HG03025 (cell line): ENCODE results near the gene OR10G8.
"Not testable (repeated sequence)": the region's sequence is repeated elsewhere in the genome, so short reads cannot be mapped to it uniquely, and the experiment has no call there.

Experiments used
- ATAC-seq: cut with Tn5 transposase; IDR thresholded peaks from one replicate; pipeline ENCODE4 v1.9.1; 2021; ENCODE audit warnings: mild to moderate bottlenecking, moderate library complexity; ENCODE audit not compliant: unreplicated experiment, low FRiP score

Gene OR10G8, protein sequence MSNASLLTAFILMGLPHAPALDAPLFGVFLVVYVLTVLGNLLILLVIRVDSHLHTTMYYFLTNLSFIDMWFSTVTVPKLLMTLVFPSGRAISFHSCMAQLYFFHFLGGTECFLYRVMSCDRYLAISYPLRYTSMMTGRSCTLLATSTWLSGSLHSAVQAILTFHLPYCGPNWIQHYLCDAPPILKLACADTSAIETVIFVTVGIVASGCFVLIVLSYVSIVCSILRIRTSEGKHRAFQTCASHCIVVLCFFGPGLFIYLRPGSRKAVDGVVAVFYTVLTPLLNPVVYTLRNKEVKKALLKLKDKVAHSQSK

DNA sequence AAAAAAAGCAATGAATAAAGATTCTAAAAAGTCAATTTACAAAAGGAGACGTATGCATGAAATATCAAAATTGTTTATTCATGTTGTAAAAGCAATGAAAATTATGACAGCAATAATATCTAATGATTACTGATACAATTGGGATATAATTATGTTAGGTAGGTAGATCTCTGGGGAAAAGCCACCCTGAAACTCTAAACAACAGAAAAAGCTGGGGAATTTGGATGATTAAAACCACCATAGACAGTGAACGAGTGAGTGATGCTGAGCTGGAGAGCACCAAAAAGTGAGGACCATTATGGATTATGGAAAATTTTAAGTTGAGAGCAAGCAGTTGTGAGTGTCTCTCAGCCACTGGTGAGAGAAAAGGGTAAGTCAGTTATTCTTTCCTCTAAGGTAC lies at the start of gene OR10G8:
Gene OR10G8, plus strand, starts transcription at position 301 of the 400 bp plus-strand sequence. CDS start 2,825 bp downstream, outside the sequence.
- ATAC-seq = no peak

DNA sequence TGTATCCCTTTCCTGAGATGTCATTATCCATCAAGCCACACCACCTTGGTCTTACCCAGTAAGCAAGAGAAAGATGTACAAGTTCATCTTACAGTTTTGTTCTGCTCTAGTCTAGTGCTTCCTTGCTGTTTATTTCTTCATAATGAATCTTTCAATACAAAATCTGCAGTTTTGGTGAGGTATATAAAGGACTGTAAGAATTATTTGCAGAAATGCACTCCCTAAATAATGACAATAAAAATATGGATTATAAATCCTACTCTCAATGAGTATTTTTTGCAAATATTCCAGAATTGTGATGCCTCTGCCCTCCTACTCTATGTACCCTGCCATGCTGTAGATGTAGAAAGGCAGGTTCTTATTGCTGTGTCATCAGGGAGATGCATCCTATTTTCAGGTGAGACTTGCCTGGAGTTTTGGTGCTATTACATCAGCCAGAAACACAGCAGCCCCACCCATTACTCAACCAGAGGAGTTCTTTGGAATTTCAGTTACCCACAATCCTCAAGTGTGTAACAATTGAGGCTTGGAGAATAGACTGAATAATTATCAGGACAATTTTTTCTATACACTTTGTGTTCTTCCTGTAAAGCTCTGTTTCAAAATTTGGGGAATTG lies 48.8 kb upstream of the OR10G8 start, which contains the start of gene OR10S1:
Gene OR10S1, minus strand, starts transcription at position 51 of the 617 bp plus-strand sequence. CDS start 117 bp downstream, outside the sequence.
- no peak for ATAC-seq

DNA sequence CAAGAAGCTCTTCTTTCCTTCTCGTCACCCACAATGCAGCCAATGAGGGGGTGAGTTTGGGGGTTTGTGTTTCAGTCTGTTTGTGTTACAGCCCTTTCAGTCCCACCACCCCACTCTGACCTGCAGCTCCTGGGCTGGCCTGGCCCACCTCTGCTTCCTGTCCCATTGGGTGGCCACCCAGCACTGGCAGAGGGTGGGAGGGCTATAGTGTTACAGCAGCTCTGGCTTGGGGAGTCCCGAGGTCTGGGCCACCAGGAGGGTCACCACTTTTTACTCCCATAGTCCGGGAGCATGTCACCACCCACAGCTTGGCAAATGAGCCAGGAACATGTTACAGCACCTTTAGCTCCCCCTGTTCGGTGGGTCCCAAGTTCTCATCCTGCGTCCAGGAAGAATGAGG lies 47.3 kb upstream of the OR10G8 start:
- ATAC-seq = no peak

DNA sequence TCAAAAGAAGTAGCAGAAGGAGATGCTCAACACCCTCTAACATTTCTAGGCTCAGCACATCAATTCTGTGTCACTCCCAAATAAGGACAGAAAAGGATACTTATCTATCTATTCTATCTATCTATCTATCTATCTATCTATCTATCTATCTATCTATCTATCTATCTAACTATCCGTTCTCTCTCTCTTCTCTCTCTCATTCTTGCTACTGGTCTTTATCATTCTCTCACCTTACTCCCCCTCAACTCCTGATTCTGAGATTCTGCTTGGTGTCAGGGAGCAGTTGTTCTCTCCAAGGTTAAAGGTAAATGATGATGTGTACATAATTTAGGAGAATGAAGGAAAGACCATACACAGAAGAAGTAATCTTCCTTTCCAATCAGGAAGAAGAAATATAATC lies 31.5 kb upstream of the OR10G8 start, which contains the start of gene OR10G6:
Gene OR10G6, minus strand, starts transcription at position 43 of the 400 bp plus-strand sequence. Its CDS starts 0 bp downstream, at position 43.
- ATAC-seq = no peak

DNA sequence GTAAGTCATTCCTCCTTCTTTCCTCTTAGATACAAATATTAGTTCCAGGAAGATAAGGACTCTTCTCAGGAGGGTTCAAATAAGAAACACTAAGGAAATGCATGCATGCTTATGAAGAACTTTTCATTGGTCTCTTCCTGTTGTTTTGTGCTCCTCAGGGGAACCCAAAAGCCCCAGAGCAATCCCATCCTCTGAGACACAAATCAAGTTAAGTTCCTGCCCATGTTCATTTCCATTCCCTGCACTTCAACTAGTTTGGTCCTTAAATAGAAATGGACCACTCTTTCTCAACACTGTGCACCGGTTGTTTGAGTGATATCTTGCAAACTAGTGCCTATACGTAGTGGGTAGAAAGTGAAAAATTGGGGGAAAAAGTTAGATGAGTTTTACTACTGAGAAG lies 13.9 kb upstream of the OR10G8 start, which contains the start of gene OR10G4:
Gene OR10G4, plus strand, starts transcription at position 301 of the 400 bp plus-strand sequence. CDS start 2,578 bp downstream, outside the sequence.
- ATAC-seq = no peak

DNA sequence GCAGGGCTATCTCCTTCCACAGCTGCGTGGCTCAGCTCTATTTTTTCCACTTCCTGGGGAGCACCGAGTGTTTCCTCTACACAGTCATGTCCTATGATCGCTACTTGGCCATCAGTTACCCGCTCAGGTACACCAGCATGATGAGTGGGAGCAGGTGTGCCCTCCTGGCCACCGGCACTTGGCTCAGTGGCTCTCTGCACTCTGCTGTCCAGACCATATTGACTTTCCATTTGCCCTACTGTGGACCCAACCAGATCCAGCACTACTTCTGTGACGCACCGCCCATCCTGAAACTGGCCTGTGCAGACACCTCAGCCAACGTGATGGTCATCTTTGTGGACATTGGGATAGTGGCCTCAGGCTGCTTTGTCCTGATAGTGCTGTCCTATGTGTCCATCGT lies 10.8 kb upstream of the OR10G8 start:
- not testable (repeated sequence) for ATAC-seq

DNA sequence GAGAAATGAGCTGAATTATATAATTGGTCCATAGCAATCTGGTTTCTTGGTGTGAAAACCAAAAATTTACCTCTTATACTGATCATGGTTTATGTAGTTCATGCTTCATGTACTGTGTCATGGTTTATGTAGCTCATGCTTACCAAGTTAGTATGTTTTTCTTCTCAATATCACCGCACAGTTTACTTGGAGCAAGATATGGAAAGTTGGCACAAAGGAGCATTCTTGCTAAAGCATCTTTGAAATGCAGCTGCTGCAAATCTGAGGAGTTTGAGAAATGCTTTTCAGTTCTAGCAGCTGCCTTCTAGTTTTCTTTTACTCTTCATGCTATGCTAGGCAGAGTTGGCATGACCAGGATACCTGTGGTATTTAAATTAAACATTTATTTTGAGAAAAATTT lies 10.1 kb downstream of the OR10G8 start:
- ATAC-seq = no peak

DNA sequence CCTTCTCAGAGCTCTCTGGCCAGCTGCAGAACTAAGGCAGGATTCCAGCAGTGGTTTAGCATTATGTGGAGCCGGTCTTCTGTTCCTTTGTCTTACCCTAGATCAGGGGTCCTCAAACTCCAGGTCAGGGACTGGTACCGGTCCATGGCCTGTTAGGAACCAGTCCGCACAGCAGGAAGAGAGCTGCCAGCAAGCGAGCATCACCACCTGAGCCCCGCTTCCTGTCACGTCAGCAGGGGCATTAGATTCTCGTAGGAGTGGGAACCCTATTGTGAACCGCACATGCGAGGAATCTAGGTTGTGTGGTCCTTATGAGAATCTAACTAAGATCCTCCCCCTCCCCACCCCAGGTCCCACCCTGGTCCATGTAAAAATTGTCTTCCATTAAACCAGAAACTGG lies 13.0 kb downstream of the OR10G8 start:
- no peak for ATAC-seq

DNA sequence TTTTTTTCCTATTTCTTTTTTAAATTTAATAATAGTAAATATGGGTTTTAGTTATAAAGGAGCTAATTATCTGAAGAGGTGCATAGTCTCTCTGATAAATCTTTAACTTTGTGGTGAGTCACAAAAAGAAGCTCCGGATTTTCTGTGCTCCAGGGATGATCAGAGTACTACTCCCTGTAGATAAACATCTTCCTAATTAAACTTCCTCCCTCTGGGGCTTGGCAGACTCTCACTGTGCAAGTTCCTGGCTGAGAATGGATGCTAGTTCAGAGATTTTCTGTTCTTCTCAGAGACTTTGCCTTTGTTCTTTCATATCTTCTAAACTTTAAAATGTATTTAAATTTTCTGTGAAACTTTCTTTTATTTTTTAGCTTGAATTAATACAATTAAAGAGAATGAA lies 14.7 kb downstream of the OR10G8 start, which contains the start of gene OR10G7:
Gene OR10G7, minus strand, starts transcription at position 72 of the 400 bp plus-strand sequence. CDS start 2,324 bp downstream, outside the sequence.
- ATAC-seq = no peak

DNA sequence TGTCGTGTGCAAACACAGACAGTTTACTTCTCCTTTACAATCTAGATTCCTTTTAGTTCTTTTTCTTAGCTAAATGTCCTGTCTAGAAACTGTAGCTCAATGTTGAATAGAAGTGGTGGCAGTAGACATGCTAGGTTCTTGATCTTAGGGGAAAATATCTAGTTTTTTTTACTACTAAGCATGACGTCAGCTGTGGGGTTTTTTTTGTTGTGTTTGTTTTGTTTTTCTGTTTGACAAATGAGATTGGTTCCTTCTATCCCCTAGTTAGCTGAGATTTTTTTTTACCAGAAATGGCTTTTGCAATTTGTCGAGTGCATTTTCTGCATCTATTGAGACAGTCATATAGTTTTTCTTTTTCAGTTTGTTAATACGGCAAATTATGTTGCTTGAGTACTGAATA lies 16.8 kb downstream of the OR10G8 start:
- ATAC-seq = no peak

DNA sequence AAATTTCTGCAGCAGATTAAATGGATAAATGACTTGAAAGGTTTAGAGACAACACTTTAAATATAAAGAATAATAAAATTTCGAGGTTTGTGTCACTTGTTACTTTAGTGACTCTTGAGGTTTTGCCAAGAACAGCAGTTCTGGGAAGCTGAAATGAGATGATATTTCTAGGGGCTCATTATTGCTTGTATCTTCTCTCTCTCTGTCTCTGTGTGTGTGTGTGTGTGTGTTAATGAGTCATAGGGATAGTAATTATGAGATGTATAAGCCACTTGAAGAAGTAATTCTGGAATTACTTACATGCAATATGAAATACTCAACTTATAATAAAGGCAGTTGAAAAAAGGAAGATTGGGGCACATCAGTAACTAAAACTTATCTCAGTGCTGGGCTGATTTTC lies 24.1 kb downstream of the OR10G8 start:
- ATAC-seq = no peak

DNA sequence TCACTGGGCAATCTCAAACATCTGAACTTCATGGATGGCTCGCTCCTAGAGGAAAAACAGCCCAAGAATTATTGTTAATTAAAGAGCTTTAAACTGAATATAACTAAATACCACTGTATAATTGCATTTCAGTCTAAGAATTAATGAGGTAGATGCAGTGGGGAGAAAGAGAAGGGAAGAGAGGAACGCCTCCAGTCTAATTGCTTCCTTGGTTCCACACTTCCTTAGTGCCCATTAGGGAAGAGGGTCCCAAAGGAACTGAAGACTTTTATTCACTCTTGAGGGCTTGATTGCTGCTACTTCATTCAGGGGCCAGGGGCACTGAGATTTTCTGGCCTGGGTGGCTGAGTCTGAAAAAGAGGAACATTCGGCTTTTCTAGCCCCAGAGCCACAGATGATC lies 26.4 kb downstream of the OR10G8 start:
- ATAC-seq = no peak

DNA sequence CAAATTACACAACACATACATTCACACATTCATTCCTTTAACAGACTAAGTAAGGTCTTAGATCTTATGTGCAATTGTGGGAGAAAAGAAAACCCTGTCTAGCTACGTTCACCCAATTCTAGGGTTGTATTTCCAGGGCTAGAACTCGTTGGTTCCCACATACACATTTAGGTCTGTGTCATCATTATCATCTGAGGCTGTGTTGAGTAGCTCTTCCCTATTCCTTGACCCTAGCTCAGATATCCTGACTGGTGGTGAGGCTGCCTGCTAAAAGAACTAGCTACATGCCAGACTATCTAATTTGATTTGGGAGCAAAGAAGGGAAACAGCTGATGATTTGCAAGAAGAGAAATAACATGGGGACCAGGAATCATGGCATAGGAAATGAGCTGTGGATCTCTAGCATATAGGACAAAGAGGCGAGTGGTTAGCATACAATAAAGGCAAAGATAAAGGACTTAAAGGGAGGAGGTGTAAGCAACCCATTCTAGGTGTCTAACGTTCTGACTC lies 42.1 kb downstream of the OR10G8 start:
- ATAC-seq = no peak

DNA sequence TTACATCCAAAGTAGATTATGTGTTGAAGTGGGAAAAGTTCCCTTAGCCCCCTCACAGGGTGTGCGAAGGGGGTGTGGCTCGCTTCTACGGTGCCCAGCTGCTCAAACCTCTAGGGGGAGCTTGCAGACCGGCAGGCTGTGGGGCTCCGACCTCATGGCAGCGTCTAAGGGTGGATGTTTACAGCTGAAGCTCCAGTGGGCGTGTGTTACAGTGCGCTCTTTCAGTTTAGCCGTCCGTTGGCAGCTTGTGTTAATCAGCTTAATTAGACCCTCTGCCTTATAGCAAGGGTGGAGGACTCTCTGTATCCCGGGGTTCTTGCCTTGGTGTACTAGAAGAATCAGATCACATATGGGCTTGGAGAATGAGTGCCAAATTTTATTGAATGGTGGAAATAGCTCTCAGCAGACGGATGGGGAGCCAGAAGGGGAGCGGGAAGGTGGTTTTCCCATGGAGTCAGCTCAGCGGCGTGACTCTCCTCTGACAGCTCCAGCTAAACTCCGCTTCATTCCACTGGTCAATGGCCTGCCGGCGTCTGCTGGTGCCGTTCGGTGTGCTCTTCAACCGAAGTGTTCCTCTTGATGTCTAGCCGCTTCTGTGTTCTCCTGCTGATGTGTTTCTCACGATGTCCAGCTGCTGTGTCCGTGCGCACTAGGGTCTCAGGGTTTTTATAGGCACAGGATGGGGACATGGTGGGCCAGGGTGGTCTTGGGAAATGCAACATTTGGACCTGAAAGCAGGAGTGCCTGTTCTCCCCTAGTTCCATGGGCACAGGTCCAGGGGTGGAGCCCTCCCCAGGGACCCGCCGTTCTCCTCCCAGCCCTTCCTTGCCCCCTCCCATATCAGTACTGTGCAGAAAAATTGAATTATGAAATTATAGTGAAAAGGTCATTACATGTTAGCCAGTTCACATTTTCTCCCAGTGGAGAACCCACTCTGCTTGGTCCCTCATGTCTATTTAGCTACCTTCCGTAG lies 43.1 kb downstream of the OR10G8 start:
- ATAC-seq = peak; percentile 48

DNA sequence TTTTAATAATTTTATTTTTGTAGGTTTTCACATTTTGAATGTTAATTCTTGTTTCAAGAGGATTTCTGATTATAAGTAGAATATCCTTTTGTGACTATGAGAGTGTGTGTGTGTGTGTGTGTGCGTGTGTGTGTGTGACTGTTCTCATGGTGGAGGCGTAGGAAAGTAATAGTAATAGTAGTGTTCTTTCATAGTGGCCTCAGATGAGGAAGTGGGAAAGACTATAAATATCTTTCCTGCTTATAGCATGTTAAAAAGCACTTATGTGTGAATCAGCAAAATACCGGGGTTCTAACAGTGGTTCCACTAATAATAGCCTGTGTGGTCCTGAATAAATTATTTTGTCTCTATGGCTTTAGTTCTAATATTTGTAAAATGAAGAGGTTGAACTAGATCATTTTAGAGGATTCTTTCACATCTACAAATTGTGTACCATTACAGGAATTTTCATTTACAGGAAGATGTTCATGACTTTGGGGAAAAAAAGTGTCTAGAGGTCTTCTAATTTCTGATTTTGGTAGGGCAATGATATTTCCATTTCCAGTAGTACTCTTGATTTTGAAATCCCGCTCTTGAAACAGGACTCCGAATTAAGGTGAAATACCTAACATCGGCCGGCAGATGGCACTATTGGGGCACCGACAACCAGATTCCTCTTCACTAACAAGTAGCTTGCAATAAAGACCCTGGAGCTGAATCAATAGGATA lies 44.5 kb downstream of the OR10G8 start:
- ATAC-seq = peak; percentile 93

DNA sequence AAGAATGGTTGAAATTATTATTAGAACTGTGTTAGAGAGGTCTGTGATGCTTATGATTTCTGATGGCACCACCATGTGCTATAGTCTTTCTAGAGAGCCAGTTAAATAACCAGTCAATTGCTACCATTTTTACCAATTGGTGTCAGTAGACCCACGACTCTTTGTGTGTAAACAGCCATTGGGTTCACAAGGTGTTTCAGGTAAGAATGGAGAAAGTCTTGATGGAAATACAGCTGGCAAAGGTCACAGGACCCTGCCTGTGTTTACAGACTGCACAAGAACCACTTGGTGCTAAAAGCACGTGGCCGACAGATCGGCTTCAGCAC lies 45.0 kb downstream of the OR10G8 start:
- ATAC-seq = no peak

DNA sequence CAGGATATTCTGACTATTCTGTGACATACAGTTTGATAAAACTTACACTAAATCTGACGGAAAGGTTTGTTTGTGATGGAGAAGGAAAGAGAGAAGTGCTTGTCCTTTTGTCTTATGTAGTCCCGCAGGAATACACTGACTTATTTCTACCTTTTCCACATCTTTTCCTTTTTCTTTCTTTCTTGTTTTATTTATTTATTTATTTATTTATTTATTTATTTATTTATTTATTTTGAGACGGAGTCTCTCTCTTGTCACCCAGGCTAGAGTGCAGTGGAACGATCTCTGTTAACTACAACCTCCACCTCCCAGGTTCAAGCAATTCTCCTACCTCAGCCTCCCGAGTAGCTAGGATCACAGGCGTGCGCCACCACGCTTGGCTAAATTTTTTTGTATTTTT lies 45.5 kb downstream of the OR10G8 start:
- ATAC-seq = no peak

DNA sequence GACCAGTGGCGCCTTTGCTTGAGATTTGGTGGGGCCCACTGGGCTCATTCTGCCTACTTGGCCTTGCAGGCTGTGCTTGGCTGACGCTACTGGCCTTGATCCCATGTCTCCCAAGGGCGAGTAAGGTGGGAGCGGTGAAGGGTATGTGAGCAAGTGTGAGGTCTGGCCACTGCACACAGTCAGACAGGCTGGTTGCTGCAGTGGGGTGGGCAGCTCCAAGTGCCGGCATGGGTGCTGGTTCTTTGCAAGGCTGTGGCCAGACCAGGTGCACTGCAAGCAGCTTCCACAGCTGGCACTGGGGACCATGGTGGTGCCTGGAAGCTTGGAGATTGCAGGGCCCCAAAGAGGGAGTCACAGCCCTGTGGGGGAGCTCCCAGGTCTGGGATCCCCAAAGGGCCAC lies 48.0 kb downstream of the OR10G8 start:
- no peak for ATAC-seq

DNA sequence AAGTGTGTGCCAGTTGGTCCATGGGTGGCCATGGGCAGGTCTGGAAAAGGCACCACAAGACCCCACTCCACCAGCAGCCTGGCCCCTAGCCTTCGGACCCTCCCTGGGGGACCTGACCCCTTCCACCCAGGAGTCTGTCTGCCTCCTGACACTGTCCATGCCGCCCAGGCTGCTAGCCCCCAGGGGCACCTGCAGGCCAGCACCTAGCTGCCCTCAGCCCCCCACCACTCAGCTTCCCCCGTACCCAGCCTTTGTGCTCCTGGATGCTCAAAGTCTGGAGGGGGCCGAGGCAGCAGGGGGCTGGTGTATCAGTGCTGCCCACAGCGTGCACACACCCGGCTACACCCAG lies 48.9 kb downstream of the OR10G8 start:
- ATAC-seq = no peak
